Measurements from ENCODE around the gene GXYLT2. TPM values are rescaled to one million over a fixed set of nuclear protein-coding genes. Genes with fewer than 3 reads are reported as not detected.

Gene GXYLT2
- total RNA-seq, 2 donors from 2014 or later = 32.4 to 35.1 TPM

GRCh38 chr3:72953325-72953956 lies 65.6 kb downstream of the GXYLT2 start:
- TF ChIP-seq, protein P1, sequence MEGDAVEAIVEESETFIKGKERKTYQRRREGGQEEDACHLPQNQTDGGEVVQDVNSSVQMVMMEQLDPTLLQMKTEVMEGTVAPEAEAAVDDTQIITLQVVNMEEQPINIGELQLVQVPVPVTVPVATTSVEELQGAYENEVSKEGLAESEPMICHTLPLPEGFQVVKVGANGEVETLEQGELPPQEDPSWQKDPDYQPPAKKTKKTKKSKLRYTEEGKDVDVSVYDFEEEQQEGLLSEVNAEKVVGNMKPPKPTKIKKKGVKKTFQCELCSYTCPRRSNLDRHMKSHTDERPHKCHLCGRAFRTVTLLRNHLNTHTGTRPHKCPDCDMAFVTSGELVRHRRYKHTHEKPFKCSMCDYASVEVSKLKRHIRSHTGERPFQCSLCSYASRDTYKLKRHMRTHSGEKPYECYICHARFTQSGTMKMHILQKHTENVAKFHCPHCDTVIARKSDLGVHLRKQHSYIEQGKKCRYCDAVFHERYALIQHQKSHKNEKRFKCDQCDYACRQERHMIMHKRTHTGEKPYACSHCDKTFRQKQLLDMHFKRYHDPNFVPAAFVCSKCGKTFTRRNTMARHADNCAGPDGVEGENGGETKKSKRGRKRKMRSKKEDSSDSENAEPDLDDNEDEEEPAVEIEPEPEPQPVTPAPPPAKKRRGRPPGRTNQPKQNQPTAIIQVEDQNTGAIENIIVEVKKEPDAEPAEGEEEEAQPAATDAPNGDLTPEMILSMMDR (IDR thresholded peaks at IDR 0.05) = no peak
- H3K27me3 ChIP-seq (replicated peaks; ENCODE audit: insufficient read depth) = no peaks in the 10 kb centered on the region
- no peak for DNase-seq (ENCODE audit: low spot score)
- no peaks in the 10 kb centered on the region for H3K36me3 ChIP-seq
- H3K4me1 ChIP-seq (ENCODE audit: control insufficient read depth in 1 of 2, low read depth in 2 of 2) = peaks cover 0 to 12% of the 10 kb centered on the region in 2 donors
- ATAC-seq (ENCODE audit: insufficient number of reproducible peaks, low FRiP score, low read depth) = no peak
- H3K9me3 ChIP-seq = no peaks in the 10 kb centered on the region
- H3K27ac ChIP-seq = no peak overlapping the region
- no peak overlapping the region for H3K4me3 ChIP-seq

- TF ChIP-seq, protein P1 (IDR thresholded peaks at IDR 0.05) = no peak
- ATAC-seq (ENCODE audit: insufficient number of reproducible peaks, low FRiP score, low read depth) (no peak), DNase-seq (ENCODE audit: low spot score) (no peak)
- H3K36me3 ChIP-seq = no peaks in the 10 kb centered on the region
- H3K4me3 ChIP-seq = no peak overlapping the region
- H3K9me3 ChIP-seq = no peaks in the 10 kb centered on the region
- H3K27me3 ChIP-seq (replicated peaks; ENCODE audit: insufficient read depth) = no peaks in the 10 kb centered on the region
- H3K27ac ChIP-seq = peak overlapping the region in 1 of 2 donors; percentile 26
- H3K4me1 ChIP-seq (ENCODE audit: control insufficient read depth in 1 of 2, low read depth in 2 of 2) = peaks cover 0 to 19% of the 10 kb centered on the region in 2 donors
These were observed 69.5 kb downstream of the GXYLT2 start for GRCh38 chr3:72957297-72957696.

GRCh38 chr3:72959336-72959735 lies 71.5 kb downstream of the GXYLT2 start:
- Histone ChIP-seq H3K9me3 (no peaks in the 10 kb centered on the region), H3K4me1 (ENCODE audit: control insufficient read depth in 1 of 2, low read depth in 2 of 2) (peaks cover 0 to 19% of the 10 kb centered on the region in 2 donors)

GRCh38 chr3:72960812-72961518 lies 73.1 kb downstream of the GXYLT2 start:
- TF ChIP-seq, protein P1 (IDR thresholded peaks at IDR 0.05) = no peak
- no peak for ATAC-seq (ENCODE audit: insufficient number of reproducible peaks, low FRiP score, low read depth)
- no peak overlapping the region for H3K4me3 ChIP-seq
- no peaks in the 10 kb centered on the region for H3K36me3 ChIP-seq
- H3K27me3 ChIP-seq (replicated peaks; ENCODE audit: insufficient read depth) = no peaks in the 10 kb centered on the region
- no peak overlapping the region for H3K27ac ChIP-seq
- H3K9me3 ChIP-seq = no peaks in the 10 kb centered on the region
- no peak for DNase-seq (ENCODE audit: low spot score)
- H3K4me1 ChIP-seq (ENCODE audit: control insufficient read depth in 1 of 2, low read depth in 2 of 2) = peaks cover 0 to 19% of the 10 kb centered on the region in 2 donors

More at GRCh38 chr3:72959336-72959735, 71.5 kb downstream of the GXYLT2 start:
- no peaks in the 10 kb centered on the region for H3K36me3 ChIP-seq
- TF ChIP-seq, protein P1 (IDR thresholded peaks at IDR 0.05) = no peak
- ATAC-seq (ENCODE audit: insufficient number of reproducible peaks, low FRiP score, low read depth) (no peak), DNase-seq (ENCODE audit: low spot score) (no peak)
- no peak overlapping the region for H3K27ac ChIP-seq
- no peaks in the 10 kb centered on the region for H3K27me3 ChIP-seq (replicated peaks; ENCODE audit: insufficient read depth)
- H3K4me3 ChIP-seq = no peak overlapping the region

DNA sequence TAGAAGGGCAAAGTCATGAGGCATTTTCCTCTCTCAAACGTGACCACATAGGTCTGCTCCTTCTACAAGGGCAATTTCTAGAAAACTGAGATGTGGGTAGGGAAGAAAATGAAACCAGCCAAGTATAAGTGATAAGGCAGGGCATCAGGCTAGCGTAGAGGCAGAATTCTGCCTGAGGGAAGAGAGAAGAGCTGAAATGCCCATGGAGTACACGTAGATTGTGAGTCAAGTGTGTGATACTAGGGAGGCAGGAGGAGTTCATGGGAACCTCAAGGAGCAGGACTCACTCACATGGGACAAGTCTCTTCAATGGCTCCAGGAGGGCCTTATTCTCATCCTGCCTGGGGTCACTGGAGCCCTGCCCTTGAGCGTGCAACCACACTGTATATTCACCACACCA lies 73.9 kb downstream of the GXYLT2 start:
- DNase-seq (ENCODE audit: low spot score) (no peak), ATAC-seq (ENCODE audit: insufficient number of reproducible peaks, low FRiP score, low read depth) (no peak)
- no peaks in the 10 kb centered on the region for H3K9me3 ChIP-seq
- peaks cover 0 to 19% of the 10 kb centered on the region in 2 donors for H3K4me1 ChIP-seq (ENCODE audit: control insufficient read depth in 1 of 2, low read depth in 2 of 2)
- no peaks in the 10 kb centered on the region for H3K36me3 ChIP-seq
- H3K4me3 ChIP-seq = no peak overlapping the region
- no peak overlapping the region for H3K27ac ChIP-seq
- TF ChIP-seq, protein P1 (IDR thresholded peaks at IDR 0.05) = no peak
- no peaks in the 10 kb centered on the region for H3K27me3 ChIP-seq (replicated peaks; ENCODE audit: insufficient read depth)
